GM20431 (cell line): Measurements from ENCODE around the gene TBX15.

ENCODE experiments used
- in situ Hi-C: fragments of 300-500 bp; cut with MseI, MboI; formaldehyde crosslinking; loops from one replicate; pipeline ENCODE4 v1.15.0; 2020; ENCODE audit warnings: low sequenced_read_pairs; ENCODE audit not compliant: unreplicated experiment

TBX15 gene

GRCh38 chr1:118902711-118903191 is 85.4 kb downstream of the TBX15 start:
- in situ Hi-C loops = no loop called here

- in situ Hi-C loops = no loop called here
Measured at GRCh38 chr1:118902299-118902698, 85.8 kb downstream of the TBX15 start.

GRCh38 chr1:118900643-118901440 is 87.3 kb downstream of the TBX15 start:
- in situ Hi-C loops = no loop called here

- in situ Hi-C loops = no loop called here
Measured at GRCh38 chr1:118899340-118899739, 88.8 kb downstream of the TBX15 start.

- in situ Hi-C loops = no loop called here
Measured at GRCh38 chr1:118898712-118899111, 89.4 kb downstream of the TBX15 start.

- in situ Hi-C loops = no loop called here
Measured at GRCh38 chr1:118896416-118896815, 91.7 kb downstream of the TBX15 start.

- in situ Hi-C loops = no loop called here
Measured at GRCh38 chr1:118894836-118895235, 93.3 kb downstream of the TBX15 start.

- in situ Hi-C loops = no loop called here
Measured at GRCh38 chr1:118890851-118891384, 97.2 kb downstream of the TBX15 start.

GRCh38 chr1:118884946-118885345 is 103.2 kb downstream of the TBX15 start:
- in situ Hi-C loops = no loop called here

GRCh38 chr1:118881751-118882150 is 106.4 kb downstream of the TBX15 start:
- in situ Hi-C loops = no loop called here

GRCh38 chr1:118878661-118879060 is 109.5 kb downstream of the TBX15 start:
- in situ Hi-C loops = no loop called here

GRCh38 chr1:118877668-118878396 is 110.3 kb downstream of the TBX15 start:
- in situ Hi-C loops = no loop called here

- in situ Hi-C loops = no loop called here
Measured at GRCh38 chr1:118871582-118872171, 116.5 kb downstream of the TBX15 start.

- in situ Hi-C loops = no loop called here
Measured at GRCh38 chr1:118868387-118868786, 119.8 kb downstream of the TBX15 start.

GRCh38 chr1:118866330-118866729 is 121.8 kb downstream of the TBX15 start:
- in situ Hi-C loops = no loop called here

- in situ Hi-C loops = no loop called here
Measured at GRCh38 chr1:118863688-118864087, 124.5 kb downstream of the TBX15 start.

- in situ Hi-C loops = no loop called here
Measured at GRCh38 chr1:118862755-118863154, 125.4 kb downstream of the TBX15 start.

- in situ Hi-C loops = no loop called here
Measured at GRCh38 chr1:118861216-118861615, 126.9 kb downstream of the TBX15 start.

GRCh38 chr1:118859999-118860398 is 128.1 kb downstream of the TBX15 start:
- in situ Hi-C loops = no loop called here

GRCh38 chr1:118846443-118846842 is 141.7 kb downstream of the TBX15 start:
- in situ Hi-C loops = no loop called here
